GM12878 (cell line): Measurements from ENCODE around the gene LIPM. TPM values are rescaled to one million over a fixed set of nuclear protein-coding genes. Genes with fewer than 3 reads are reported as not detected.

Experiments
- ATAC-seq: fragments of 200-7000 bp; cut with Tn5 transposase; 3 replicates; pipeline ENCODE4 v1.9.1; 2020; ENCODE audit warnings: mild to moderate bottlenecking, moderate library complexity
- BruUV-seq: library from RNA; stranded (reverse); fragments of 400-500 nt; replicated peaks from 2 replicates; lab custom pipeline; 2021; lab: Mats Ljungman, UMichigan
- CTCF ChIA-PET: fragments of 300-600 bp; sonication (Branson Sonifier 250); formaldehyde crosslinking; extraction: SDS; loops from one replicate; lab custom pipeline; 2021; ENCODE audit warnings: inconsistent platforms; lab: Yijun Ruan, JAX
- POLR2A ChIA-PET: fragments of 350-600 bp; formaldehyde crosslinking; extraction: SDS; loops from one replicate; lab custom pipeline; 2021; ENCODE audit warnings: inconsistent platforms; lab: Charles Lee
- RAD21 ChIA-PET: fragments of 300-600 bp; sonication (Branson Sonifier 250); formaldehyde crosslinking; loops from one replicate; lab custom pipeline; 2023; ENCODE audit warnings: antibody characterized with exemption; ENCODE audit not compliant: unreplicated experiment; lab: Charles Lee
- SMC1A ChIA-PET: fragments of 300-600 bp; sonication (Branson Sonifier 250); formaldehyde crosslinking; loops from one replicate; lab custom pipeline; 2023; ENCODE audit not compliant: unreplicated experiment, uncharacterized antibody; lab: Charles Lee
- DNase-seq: peaks from one replicate; pipeline ENCODE4 v3.0.0-alpha.2; 2011; ENCODE audit warnings: low read depth, low spot score
- FAIRE-seq: peaks from 3 replicates; lab custom pipeline; 2011; peaks lifted over from hg19 to GRCh38; lab: Jason Lieb, UNC
- H2AFZ ChIP-seq: 2 replicates; pipeline ENCODE4 v1.6.0; 2011; ENCODE audit warnings: low read depth, low read length, control low read depth; ENCODE audit not compliant: control insufficient read depth
- H3K27ac ChIP-seq: 2 replicates; pipeline ENCODE4 v1.5.1; 2011; ENCODE audit warnings: control low read depth; ENCODE audit not compliant: control insufficient read depth, insufficient read depth
- H3K27me3 ChIP-seq, 2 experiments: replicated peaks in 1 of 2; 2 replicates each; pipeline versions ENCODE4 v1.6.0 to v1.6.1; 2011; ENCODE audit warnings: low read length in 1 of 2; ENCODE audit not compliant: control insufficient read depth in 2 of 2, insufficient read depth in 2 of 2
- H3K36me3 ChIP-seq, 2 experiments: 2 replicates each; pipeline ENCODE4 v1.5.1; 2011; ENCODE audit warnings: low read length in 1 of 2; ENCODE audit not compliant: control insufficient read depth in 2 of 2, insufficient read depth in 2 of 2
- H3K4me1 ChIP-seq: 2 replicates; pipeline ENCODE4 v1.6.1; 2011; ENCODE audit warnings: mild to moderate bottlenecking, low read length, moderate library complexity, mixed read lengths; ENCODE audit not compliant: control insufficient read depth, insufficient read depth
- H3K4me2 ChIP-seq: 2 replicates; pipeline ENCODE4 v1.6.0; 2011; ENCODE audit warnings: control low read depth; ENCODE audit not compliant: control insufficient read depth, insufficient read depth
- H3K4me3 ChIP-seq: fragments of 200-600 bp; sonication (generic); 2 replicates; pipeline ENCODE4 v1.5.1; 2016
- H3K79me2 ChIP-seq: 2 replicates; pipeline ENCODE4 v1.6.0; 2011; ENCODE audit warnings: low read length; ENCODE audit not compliant: control insufficient read depth, insufficient read depth
- H3K9ac ChIP-seq: 2 replicates; pipeline ENCODE4 v1.8.0; 2011; ENCODE audit warnings: low read length, control low read depth, mixed read lengths; ENCODE audit not compliant: control insufficient read depth, insufficient read depth
- H3K9me3 ChIP-seq: replicated peaks from 3 replicates; pipeline ENCODE4 v1.5.1; 2011; ENCODE audit warnings: mild to moderate bottlenecking, low read length; ENCODE audit not compliant: control insufficient read depth, insufficient read depth
- H4K20me1 ChIP-seq: 2 replicates; pipeline ENCODE4 v1.6.0; 2011; ENCODE audit not compliant: control insufficient read depth, insufficient read depth
- BCL3 ChIP-seq: IDR thresholded peaks from 2 replicates; pipeline ENCODE4 v1.6.1; 2011; ENCODE audit warnings: borderline replicate concordance, low read depth, mild to moderate bottlenecking, moderate library complexity, low read length; ENCODE audit not compliant: insufficient read depth, poor library complexity, severe bottlenecking
- E2F8 ChIP-seq: fragments of 450-650 bp; IDR thresholded peaks from 2 replicates; pipeline ENCODE4 v1.6.1; 2018; ENCODE audit warnings: mild to moderate bottlenecking, low read depth, moderate library complexity; ENCODE audit not compliant: partially characterized antibody
- EED ChIP-seq: sonication (generic); IDR thresholded peaks from 2 replicates; pipeline ENCODE4 v1.6.1; 2016; ENCODE audit warnings: antibody characterized with exemption, low read depth
- IKZF1 ChIP-seq: fragments of 450-650 bp; conservative IDR thresholded peaks from 2 replicates; pipeline ENCODE4 v1.6.1; 2017; ENCODE audit warnings: antibody characterized with exemption, mild to moderate bottlenecking
- MLLT1 ChIP-seq: fragments of 450-650 bp; IDR thresholded peaks from 2 replicates; pipeline ENCODE4 v1.6.1; 2016; ENCODE audit warnings: mild to moderate bottlenecking
- NFYB ChIP-seq: IDR thresholded peaks from 2 replicates; pipeline ENCODE4 v1.6.1; 2011; ENCODE audit warnings: low read depth, mild to moderate bottlenecking, low read length, improper control_type of control experiment, moderate library complexity; ENCODE audit not compliant: insufficient read depth
- USF2 ChIP-seq: IDR thresholded peaks from 2 replicates; pipeline ENCODE4 v1.6.1; 2011; ENCODE audit warnings: low read depth, low read length, improper control_type of control experiment, borderline replicate concordance
- WGBS: methylation state at CpG from one replicate; pipeline ENCODE4 v1.1.6; 2016; ENCODE audit warnings: low lambda C conversion rate; ENCODE audit not compliant: insufficient replicate concordance, insufficient coverage; ENCODE audit errors: missing lambda C conversion rate; 5-methylcytosine and 5-hydroxymethylcytosine counted together
- in situ Hi-C: fragments of 300-500 bp; cut with MboI; formaldehyde crosslinking; loops from 9 replicates; pipeline ENCODE4 v1.14.3; 2018; ENCODE audit warnings: mixed read lengths
- intact Hi-C: fragments of 100-400 bp; cut with micrococcal nuclease; formaldehyde crosslinking; loops from one replicate; pipeline ENCODE4 v1.14.2; 2022; ENCODE audit not compliant: unreplicated experiment
- polyA plus RNA-seq, 11 experiments: library from polyadenylated mRNA; depleted of rRNA in 4 of 11; unstranded in 6 of 11; stranded (reverse) in 5 of 11; fragments of >200 nt; fragmentation: Nextera tagmentation in 4 of 11; fragmentation: Illumina TruSeq in 1 of 11; extraction: Ambion mirVana in 4 of 11; extraction: Trizol in 1 of 11; gene quantifications; 1 replicate in 1 of 11; 2 replicates in 10 of 11; pipeline versions ENCODE4 v1.2.1 to v1.2.3, GENCODE V29; 2011 to 2016; ENCODE audit warnings: inconsistent platforms in 2 of 11, missing spikeins in 2 of 11, low read depth in 1 of 11
- total RNA-seq, 4 experiments: library from RNA; depleted of rRNA in 3 of 4; stranded (reverse); fragments of >200 nt in 3 of 4; fragmentation: Illumina TruSeq in 1 of 4; extraction: Trizol in 1 of 4; gene quantifications; 2 replicates each; pipeline versions ENCODE4 v1.2.1 to v1.2.3, GENCODE V29; 2013 to 2021

LIPM gene
- total and polyA plus RNA-seq, 10 of the 15 experiments (the other 5 are each of a cell fraction or from before 2014, with no cell fraction given): not detected

- SMC1A ChIA-PET: interaction anchor here (1.3 kb wide), 1 partner anchor 10 kb away, joined by 8 read pairs; no protein-coding TSS in a partner anchor
- FAIRE-seq (no peak), ATAC-seq (no peak), DNase-seq (no peak)
- intact Hi-C loops: no loop called here
- H3K9ac ChIP-seq: no peak overlapping the region
- H3K4me2 ChIP-seq: no peak overlapping the region
- in situ Hi-C loops: no loop called here
- no peaks in the 10 kb centered on the region for H3K27me3 ChIP-seq
- H2AFZ ChIP-seq: no peak overlapping the region
- H4K20me1 ChIP-seq: no peaks in the 10 kb centered on the region
- H3K79me2 ChIP-seq: no peaks in the 10 kb centered on the region
- TF ChIP-seq NFYB (no peak), MLLT1 (no peak)
- no peak overlapping the region for H3K4me3 ChIP-seq
- POLR2A ChIA-PET: no interaction called here
- no peaks in the 10 kb centered on the region for H3K4me1 ChIP-seq
- RAD21 ChIA-PET: no interaction called here
- BruUV-seq: no TSS peak
- CTCF ChIA-PET: no interaction called here
- H3K27ac ChIP-seq: no peak overlapping the region
- no peaks in the 10 kb centered on the region for H3K9me3 ChIP-seq
- no peaks in the 10 kb centered on the region for H3K36me3 ChIP-seq
These were observed 48.2 kb upstream of the LIPM start for GRCh38 chr10:88754287-88754686.

- intact Hi-C loops: loop anchor here (5.0 kb wide), 1 partner anchor 37 kb away; no protein-coding TSS in a partner anchor
- Histone ChIP-seq H3K4me1 (no peaks in the 10 kb centered on the region), H3K9ac (no peak overlapping the region), H3K4me2 (no peak overlapping the region), H2AFZ (no peak overlapping the region), H3K27ac (no peak overlapping the region), H3K79me2 (no peaks in the 10 kb centered on the region), H3K9me3 (no peaks in the 10 kb centered on the region), H3K4me3 (no peak overlapping the region), H4K20me1 (no peaks in the 10 kb centered on the region), H3K27me3 (no peaks in the 10 kb centered on the region), H3K36me3 (no peaks in the 10 kb centered on the region)
- BruUV-seq: no TSS peak
- in situ Hi-C loops: no loop called here
- CTCF ChIA-PET: interaction anchor here (0.6 to 1.3 kb wide), 6 partner anchors 9 to 155 kb away, joined by 3 to 4 read pairs (median 3); no protein-coding TSS in a partner anchor
- POLR2A ChIA-PET: no interaction called here
- SMC1A ChIA-PET: interaction anchor here (1.3 to 1.4 kb wide), 2 partner anchors 9 to 23 kb away, joined by 5 to 8 read pairs; no protein-coding TSS in a partner anchor
- WGBS: 0% methylated on average over 3 of the region's 3 CpGs
- DNase-seq: no peak
- RAD21 ChIA-PET: interaction anchor here (1.0 kb wide), 1 partner anchor 27 kb away, joined by 3 read pairs; no protein-coding TSS in a partner anchor
- ATAC-seq: peak; percentile 80
- no peak for FAIRE-seq
- no peak for TF ChIP-seq USF2
- peak; percentile 20 for TF ChIP-seq BCL3
- peak; percentile 33; the same call in 1 of the 2 replicates for TF ChIP-seq IKZF1
- no peak for TF ChIP-seq E2F8
- peak; percentile 73 for TF ChIP-seq EED
These were observed 46.8 kb upstream of the LIPM start for GRCh38 chr10:88755753-88756152.
